H1 (cell line): Measurements from ENCODE around the gene PREB. TPM values are rescaled to one million over a fixed set of nuclear protein-coding genes. Genes with fewer than 3 reads are reported as not detected.

Source experiments
- CTCF ChIA-PET: fragments of 300-600 bp; sonication (Branson Sonifier 250); formaldehyde crosslinking; loops from one replicate; lab custom pipeline; 2021; ENCODE audit not compliant: partially characterized antibody; lab: Charles Lee
- POLR2A ChIA-PET: fragments of 300-600 bp; sonication (Branson Sonifier 250); formaldehyde crosslinking; loops from one replicate; lab custom pipeline; 2021; ENCODE audit warnings: inconsistent platforms; ENCODE audit not compliant: partially characterized antibody; lab: Charles Lee
- DNase-seq, 2 experiments: peaks; one replicate each; pipeline versions ENCODE4 v3.0.0 to v3.0.0-alpha.2; 2010 to 2022; ENCODE audit warnings: low spot score in 2 of 2, low read depth in 1 of 2, mixed read lengths in 1 of 2
- FAIRE-seq: peaks from 2 replicates; lab custom pipeline; 2011; peaks lifted over from hg19 to GRCh38; lab: Jason Lieb, UNC
- H2AFZ ChIP-seq: 2 replicates; pipeline ENCODE4 v1.8.1; 2012; ENCODE audit warnings: low read length, inconsistent platforms
- H2AK5ac ChIP-seq: 2 replicates; pipeline ENCODE4 v1.6.1; 2013; ENCODE audit warnings: low read depth, low read length
- H2BK120ac ChIP-seq: replicated peaks from 2 replicates; pipeline ENCODE3; 2013; ENCODE audit warnings: low read depth, low read length, inconsistent platforms
- H2BK12ac ChIP-seq: 2 replicates; pipeline ENCODE4 v1.6.1; 2013; ENCODE audit warnings: low read depth, low read length
- H2BK15ac ChIP-seq: 2 replicates; pipeline ENCODE4 v1.6.1; 2013; ENCODE audit warnings: low read length
- H2BK20ac ChIP-seq: 2 replicates; pipeline ENCODE4 v1.6.1; 2013; ENCODE audit warnings: low read length
- H2BK5ac ChIP-seq: 2 replicates; pipeline ENCODE4 v1.6.1; 2013; ENCODE audit warnings: low read depth, low read length
- H3K14ac ChIP-seq: 2 replicates; pipeline ENCODE4 v1.6.1; 2013; ENCODE audit warnings: inconsistent platforms; ENCODE audit not compliant: insufficient read length
- H3K18ac ChIP-seq: 2 replicates; pipeline ENCODE4 v1.6.1; 2013; ENCODE audit warnings: low read length; ENCODE audit errors: extremely low read depth
- H3K23ac ChIP-seq: 2 replicates; pipeline ENCODE4 v1.6.1; 2013; ENCODE audit warnings: inconsistent platforms; ENCODE audit not compliant: insufficient read length
- H3K23me2 ChIP-seq: 2 replicates; pipeline ENCODE4 v1.6.1; 2013; ENCODE audit warnings: low read depth, low read length
- H3K27ac ChIP-seq: 2 replicates; pipeline ENCODE4 v1.6.1; 2011; ENCODE audit warnings: low read depth, low read length, inconsistent platforms
- H3K27me3 ChIP-seq, 4 experiments: replicated peaks in 1 of 4; 1 replicate in 1 of 4; 2 replicates in 3 of 4; pipeline versions ENCODE4 v1.6.1 to v1.8.1; 2011 to 2013; ENCODE audit warnings: low read length in 3 of 4, mild to moderate bottlenecking in 3 of 4, inconsistent platforms in 2 of 4, mixed read lengths in 2 of 4, moderate library complexity in 1 of 4; ENCODE audit not compliant: control insufficient read depth in 3 of 4, insufficient read depth in 3 of 4; ENCODE audit errors: extremely low read depth in 1 of 4
- H3K36me3 ChIP-seq, 4 experiments: 2 replicates each; pipeline versions ENCODE4 v1.6.1 to v1.8.1; 2011 to 2013; ENCODE audit warnings: mild to moderate bottlenecking in 4 of 4, low read length in 3 of 4, moderate library complexity in 2 of 4, control low read depth in 1 of 4, inconsistent platforms in 1 of 4; ENCODE audit not compliant: insufficient read depth in 4 of 4, control insufficient read depth in 2 of 4
- H3K4ac ChIP-seq: replicated peaks from 2 replicates; pipeline ENCODE3; 2013; ENCODE audit warnings: low read length, low read depth, mixed read lengths, inconsistent platforms; ENCODE audit not compliant: insufficient read length
- H3K4me1 ChIP-seq, 4 experiments: replicated peaks in 1 of 4; 1 replicate in 1 of 4; 2 replicates in 3 of 4; pipeline versions ENCODE4 v1.6.1 to v1.8.1; 2011 to 2013; ENCODE audit warnings: low read length in 3 of 4, inconsistent platforms in 2 of 4, mixed read lengths in 1 of 4; ENCODE audit not compliant: insufficient read depth in 4 of 4, control insufficient read depth in 3 of 4
- H3K4me2 ChIP-seq, 2 experiments: 2 replicates each; pipeline versions ENCODE4 v1.6.1 to v1.8.1; 2011 to 2013; ENCODE audit warnings: low read depth in 2 of 2, low read length in 2 of 2, control low read depth in 1 of 2, inconsistent platforms in 1 of 2, mild to moderate bottlenecking in 1 of 2; ENCODE audit not compliant: insufficient read depth in 1 of 2
- H3K4me3 ChIP-seq, 4 experiments: fragments of 200-600, 300-600 bp in 1 of 4; sonication (generic), shearing (Covaris generic), sonication (Bioruptor Twin) in 1 of 4; 2 replicates each; pipeline versions ENCODE4 v1.5.1 to v1.8.1; 2011 to 2016; ENCODE audit warnings: low read length in 4 of 4, low read depth in 3 of 4, control low read depth in 2 of 4, inconsistent platforms in 2 of 4, mild to moderate bottlenecking in 2 of 4, mixed read lengths in 1 of 4, moderate library complexity in 1 of 4; ENCODE audit not compliant: insufficient read depth in 2 of 4; ENCODE audit errors: extremely low read depth in 1 of 4
- H3K56ac ChIP-seq: replicated peaks from 2 replicates; pipeline ENCODE3; 2013; ENCODE audit warnings: low read depth, mild to moderate bottlenecking, mixed read lengths, low read length, inconsistent platforms; ENCODE audit not compliant: insufficient read length
- H3K79me1 ChIP-seq: 2 replicates; pipeline ENCODE4 v1.6.1; 2013; ENCODE audit warnings: low read depth, low read length, control low read depth
- H3K79me2 ChIP-seq, 2 experiments: 2 replicates each; pipeline versions ENCODE4 v1.6.1 to v1.8.1; 2012 to 2013; ENCODE audit warnings: low read length in 2 of 2, mild to moderate bottlenecking in 2 of 2, inconsistent platforms in 1 of 2; ENCODE audit not compliant: insufficient read depth in 2 of 2, control insufficient read depth in 1 of 2
- H3K9ac ChIP-seq, 4 experiments: replicated peaks in 1 of 4; 1 replicate in 1 of 4; 2 replicates in 3 of 4; pipeline versions ENCODE4 v1.6.1 to v1.8.1; 2011 to 2013; ENCODE audit warnings: low read depth in 3 of 4, low read length in 3 of 4, control low read depth in 2 of 4, mild to moderate bottlenecking in 2 of 4, moderate library complexity in 2 of 4, inconsistent platforms in 1 of 4; ENCODE audit errors: extremely low read depth in 1 of 4
- H3K9me3 ChIP-seq, 2 experiments: 2 replicates each; pipeline versions ENCODE4 v1.6.1 to v1.8.1; 2012 to 2013; ENCODE audit warnings: mild to moderate bottlenecking in 2 of 2, moderate library complexity in 2 of 2, control low read depth in 1 of 2, inconsistent platforms in 1 of 2, low read depth in 1 of 2, low read length in 1 of 2, mixed read lengths in 1 of 2; ENCODE audit not compliant: insufficient read depth in 2 of 2
- H4K20me1 ChIP-seq, 2 experiments: replicated peaks in 1 of 2; 2 replicates each; pipeline versions ENCODE3 to v1.8.1; 2011 to 2013; ENCODE audit warnings: inconsistent platforms in 2 of 2, low read length in 2 of 2, mild to moderate bottlenecking in 1 of 2; ENCODE audit not compliant: insufficient read depth in 2 of 2, control insufficient read depth in 1 of 2
- H4K5ac ChIP-seq: 2 replicates; pipeline ENCODE4 v1.6.1; 2013; ENCODE audit warnings: low read length, low read depth, mixed read lengths, inconsistent platforms; ENCODE audit not compliant: insufficient read length
- H4K8ac ChIP-seq: 2 replicates; pipeline ENCODE4 v1.8.0; 2013; ENCODE audit warnings: mild to moderate bottlenecking, moderate library complexity, low read length, inconsistent platforms; ENCODE audit not compliant: insufficient read depth; ENCODE audit errors: extremely low read depth
- H4K91ac ChIP-seq: replicated peaks from 2 replicates; pipeline ENCODE3; 2013; ENCODE audit warnings: low read length, mixed read lengths, inconsistent platforms; ENCODE audit not compliant: insufficient read length
- EGR1 ChIP-seq: IDR thresholded peaks from 2 replicates; pipeline ENCODE4 v1.6.1; 2011; ENCODE audit warnings: low read depth, low read length, borderline replicate concordance
- WGBS, 2 experiments: shearing (Covaris generic) in 1 of 2; methylation state at CpG; one replicate each; pipeline versions ENCODE4 v1.1.6 to v1.1.7; 2013 to 2015; ENCODE audit warnings: low lambda C conversion rate in 2 of 2, mixed read lengths in 2 of 2, inconsistent platforms in 1 of 2, low coverage in 1 of 2, missing lambda C conversion rate in 1 of 2; ENCODE audit not compliant: insufficient replicate concordance in 2 of 2, insufficient coverage in 1 of 2, insufficient read length in 1 of 2; ENCODE audit errors: extremely low coverage in 1 of 2, missing lambda C conversion rate in 1 of 2; 5-methylcytosine and 5-hydroxymethylcytosine counted together
- polyA plus RNA-seq, 7 experiments: library from polyadenylated mRNA; depleted of rRNA in 3 of 7; stranded (reverse) in 5 of 7; unstranded in 2 of 7; fragments of >200 nt in 5 of 7; fragments of 200-250 nt in 2 of 7; gene quantifications; 1 replicate in 5 of 7; 2 replicates in 1 of 7; 4 replicates in 1 of 7; pipeline versions ENCODE4 v1.2.1 to v1.2.3, GENCODE V29; 2011 to 2013; ENCODE audit warnings: missing spikeins in 2 of 7, mixed read lengths in 2 of 7
- total RNA-seq: library from RNA; stranded (reverse); fragmentation: NEBNext Ultra II Directional; extraction: Animal tissue kit (Norgen Biotek cat#: 25700); gene quantifications from 2 replicates; pipeline ENCODE4 v1.2.1, GENCODE V29; 2021

Gene PREB
- total and polyA plus RNA-seq, 2 of the 8 experiments (the other 6 are each of a cell fraction or from before 2014, with no cell fraction given), result 54.1 to 72.2 TPM

GRCh38 chr2:27088634-27089033 lies 45.8 kb downstream of the PREB start:
- Histone ChIP-seq H2AFZ (no peak overlapping the region), H3K4me2 (no peak overlapping the region), H4K5ac (no peak overlapping the region), H2BK12ac (no peak overlapping the region), H3K4ac (no peak overlapping the region), H2BK20ac (no peak overlapping the region), H3K9ac (no peak overlapping the region), H2BK15ac (no peak overlapping the region), H3K27me3 (peaks cover 0 to 9% (median 4%) of the 10 kb centered on the region in 4 experiments; a peak in 2 of 7 replicates), H4K20me1 (peaks cover 1 to 6% of the 10 kb centered on the region in 2 experiments), H3K4me3 (no peak overlapping the region), H3K14ac (no peak overlapping the region), H4K8ac (no peak overlapping the region), H2AK5ac (no peak overlapping the region), H3K9me3 (no peaks in the 10 kb centered on the region), H3K56ac (no peak overlapping the region), H3K4me1 (peaks cover 4 to 19% (median 4%) of the 10 kb centered on the region in 4 experiments; a peak in 5 of 7 replicates), H3K36me3 (no peaks in the 10 kb centered on the region), H3K23me2 (peaks cover 10% of the 10 kb centered on the region; the same call in 1 of the 2 replicates), H4K91ac (no peak overlapping the region), H2BK120ac (no peak overlapping the region), H3K18ac (no peak overlapping the region), H3K79me1 (no peaks in the 10 kb centered on the region), H3K23ac (no peak overlapping the region), H3K27ac (no peak overlapping the region), H2BK5ac (no peak overlapping the region), H3K79me2 (no peaks in the 10 kb centered on the region)
- WGBS, 2 experiments, result 90% methylated on average over 6 of the region's 6 CpGs; no CpG with 5 or more reads in 1 of the 2 experiments
- POLR2A ChIA-PET, result interaction anchor here (1.1 kb wide), 1 partner anchor 16 kb away, joined by 3 read pairs; no protein-coding TSS in a partner anchor
- no peak for FAIRE-seq
- no peak for TF ChIP-seq EGR1
- CTCF ChIA-PET, result interaction anchor here (1.1 to 16.5 kb wide), 8 partner anchors 8 to 103 kb away, joined by 3 to 160 read pairs (median 6); partner anchors contain the start of genes ABHD1, AGBL5 and PREB
- no peak for DNase-seq
